ENCODE results near the gene RRBP1.
A peak's percentile ranks its signal among the peaks of the same experiment; 100 is the strongest.

RRBP1 gene

GRCh38 chr20:17619351-17620093, 62.5 kb downstream of the RRBP1 start:
- no peak for DNase-seq (ENCODE audit: low spot score)

- no peak for DNase-seq (ENCODE audit: low spot score)
Observed at GRCh38 chr20:17618673-17619013, 63.4 kb downstream of the RRBP1 start.

GRCh38 chr20:17617868-17618672, 64.0 kb downstream of the RRBP1 start:
- DNase-seq (ENCODE audit: low spot score) = no peak

DNA sequence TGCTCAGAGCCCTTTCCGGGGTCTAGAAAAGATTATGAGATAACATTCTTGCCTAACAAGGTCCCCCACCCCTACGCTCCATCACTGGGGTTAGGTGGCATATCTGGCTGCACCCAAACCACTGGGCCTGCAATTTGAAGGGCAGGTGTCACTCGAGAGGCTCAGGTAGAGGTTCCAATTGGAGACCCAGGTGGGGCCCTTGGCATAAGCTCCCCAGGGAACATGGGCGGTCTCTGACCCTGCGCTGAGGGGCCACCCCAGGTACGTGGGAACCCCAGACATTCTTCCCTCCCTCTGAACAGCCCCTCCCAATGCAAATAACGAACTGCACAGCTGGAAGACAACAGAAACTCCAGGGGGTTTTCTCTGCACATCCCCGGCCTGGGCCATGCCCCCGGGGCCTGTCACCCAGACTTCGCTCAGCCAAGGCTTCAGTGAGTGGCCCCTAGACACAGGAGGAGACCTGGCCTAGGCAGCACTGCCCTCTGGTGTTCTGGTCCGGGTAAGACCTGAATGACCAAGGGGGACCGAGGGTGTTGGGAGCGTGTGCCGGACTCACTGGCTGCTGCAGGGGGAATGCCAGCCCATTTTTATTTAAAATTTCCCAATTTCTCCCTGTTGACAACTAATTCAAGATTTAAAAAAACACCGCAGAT, 64.7 kb downstream of the RRBP1 start:
- DNase-seq (ENCODE audit: low spot score) = peak; percentile 47

DNA sequence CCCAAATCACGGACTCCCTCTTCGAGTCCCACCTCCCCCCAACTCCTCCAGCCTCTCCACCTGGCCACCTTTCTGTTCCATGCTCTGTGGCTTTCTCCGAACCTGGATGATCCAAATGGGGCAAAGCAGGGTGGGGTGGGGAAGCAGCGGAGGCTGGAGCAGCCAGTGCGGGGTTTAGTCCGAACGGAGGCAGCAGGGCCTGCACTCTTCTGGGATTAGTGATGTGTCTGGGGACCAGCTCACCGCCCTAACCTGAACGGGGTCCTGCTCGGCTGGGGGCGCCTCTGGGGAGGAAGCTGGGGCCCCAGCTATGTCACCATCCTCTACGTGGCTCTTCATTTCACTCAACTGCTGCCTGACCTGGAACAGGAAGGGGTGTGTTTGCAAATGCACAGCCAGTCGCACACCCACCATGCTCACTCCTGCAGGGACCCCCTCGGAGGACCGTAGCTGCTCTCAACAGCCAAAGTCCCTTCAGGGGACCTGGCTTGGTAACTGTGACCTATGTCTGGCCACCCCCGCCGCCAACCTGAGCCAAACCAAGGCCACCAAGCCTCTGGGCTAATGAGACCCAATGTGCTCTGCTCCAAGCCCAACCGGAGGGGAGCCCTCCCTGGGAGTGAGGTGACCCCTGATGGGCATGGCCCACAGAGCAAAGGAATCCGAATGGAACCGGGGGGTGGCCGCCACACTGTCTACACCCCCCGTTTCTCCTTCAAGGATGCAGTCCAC, 65.4 kb downstream of the RRBP1 start:
- no peak for DNase-seq (ENCODE audit: low spot score)

- DNase-seq (ENCODE audit: low spot score) = no peak
Observed at GRCh38 chr20:17615645-17616479, 66.2 kb downstream of the RRBP1 start.

- no peak for DNase-seq (ENCODE audit: low spot score)
Observed at GRCh38 chr20:17614812-17615644, 67.0 kb downstream of the RRBP1 start.

DNA sequence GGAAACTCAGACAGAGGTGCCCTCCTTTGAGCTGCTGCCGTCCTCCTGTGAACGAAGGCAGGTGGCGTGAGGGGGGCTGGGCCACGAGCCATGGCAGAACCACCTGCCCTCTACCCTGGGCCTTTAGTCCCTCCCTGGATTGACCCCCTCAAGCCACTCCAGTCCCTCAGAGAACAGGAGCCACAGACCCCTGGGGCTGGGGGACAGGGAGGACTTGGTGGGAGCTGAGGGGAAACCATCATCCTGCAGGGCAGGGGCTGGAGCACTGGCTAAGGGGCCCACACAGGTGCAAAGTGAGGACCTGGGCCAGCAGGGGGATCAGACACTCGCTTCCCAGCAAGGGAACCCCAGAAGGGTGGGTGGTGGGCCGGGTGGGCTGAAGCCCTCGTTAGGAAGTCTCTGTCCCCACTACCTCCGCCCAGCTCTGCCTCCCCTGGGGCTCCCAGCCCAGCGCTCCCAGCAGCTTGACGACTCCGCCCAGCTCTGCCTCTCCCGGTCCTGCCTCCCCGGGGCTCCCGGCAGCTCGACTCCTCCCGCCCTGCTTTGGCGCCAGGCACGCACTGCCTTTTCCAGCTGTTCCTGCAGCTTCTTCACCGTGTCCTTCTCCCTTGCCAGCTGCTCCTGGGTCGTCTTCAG, 67.7 kb downstream of the RRBP1 start:
- DNase-seq (ENCODE audit: low spot score) = no peak

GRCh38 chr20:17613328-17614175, 68.5 kb downstream of the RRBP1 start:
- no peak for DNase-seq (ENCODE audit: low spot score)

DNA sequence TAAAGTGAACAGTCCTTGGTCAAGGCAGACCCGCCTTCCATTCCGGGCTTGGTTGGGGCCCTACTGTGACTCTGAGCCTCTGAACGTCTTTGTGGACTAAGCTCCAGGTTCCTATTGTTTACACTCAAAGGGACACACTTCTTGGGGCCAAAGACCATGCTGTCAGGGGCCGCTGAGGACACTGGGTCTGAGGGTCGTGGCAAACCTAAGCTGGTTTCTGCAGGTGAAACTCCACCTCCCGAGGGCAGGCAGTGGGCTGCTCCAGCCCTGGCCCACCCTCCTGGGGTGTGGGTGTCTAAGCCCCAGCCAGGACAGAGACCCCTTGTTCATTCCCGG, 69.1 kb downstream of the RRBP1 start:
- no peak for DNase-seq (ENCODE audit: low spot score)

DNA sequence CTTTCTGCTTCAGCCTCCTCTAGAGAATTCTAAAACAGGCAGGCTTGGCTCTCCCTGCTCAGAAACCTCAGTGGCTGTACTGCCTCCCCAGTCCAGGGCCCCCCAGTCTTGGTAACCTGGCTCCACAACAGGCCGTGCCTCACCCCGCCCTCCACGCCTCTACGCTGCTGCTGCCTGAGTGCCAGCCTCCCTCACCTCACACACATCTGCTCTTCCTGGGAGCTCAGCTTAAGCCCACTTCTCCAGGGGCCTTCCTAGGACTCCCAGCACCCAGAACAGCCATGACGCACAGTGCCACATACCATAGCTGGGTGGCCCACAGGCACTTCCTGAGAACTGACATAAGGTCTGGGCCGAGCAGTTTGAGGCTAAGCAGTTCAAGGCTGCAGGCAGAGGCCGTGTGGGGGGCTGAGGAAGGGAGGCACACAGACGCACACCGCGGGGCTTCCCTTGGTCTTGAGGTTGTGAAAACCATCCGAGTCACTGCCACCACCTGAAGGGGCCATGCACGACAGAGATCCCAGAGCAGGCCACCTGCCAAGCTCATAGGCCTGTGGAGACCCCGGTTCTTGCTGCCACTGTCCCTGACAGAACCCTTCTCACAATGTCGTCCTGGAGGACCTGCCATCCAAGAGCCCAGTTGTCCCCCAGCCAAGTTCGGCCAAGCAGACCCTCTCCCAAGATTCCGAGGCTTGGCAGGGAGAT, 69.6 kb downstream of the RRBP1 start:
- peak; percentile 43 for DNase-seq (ENCODE audit: low spot score)

DNA sequence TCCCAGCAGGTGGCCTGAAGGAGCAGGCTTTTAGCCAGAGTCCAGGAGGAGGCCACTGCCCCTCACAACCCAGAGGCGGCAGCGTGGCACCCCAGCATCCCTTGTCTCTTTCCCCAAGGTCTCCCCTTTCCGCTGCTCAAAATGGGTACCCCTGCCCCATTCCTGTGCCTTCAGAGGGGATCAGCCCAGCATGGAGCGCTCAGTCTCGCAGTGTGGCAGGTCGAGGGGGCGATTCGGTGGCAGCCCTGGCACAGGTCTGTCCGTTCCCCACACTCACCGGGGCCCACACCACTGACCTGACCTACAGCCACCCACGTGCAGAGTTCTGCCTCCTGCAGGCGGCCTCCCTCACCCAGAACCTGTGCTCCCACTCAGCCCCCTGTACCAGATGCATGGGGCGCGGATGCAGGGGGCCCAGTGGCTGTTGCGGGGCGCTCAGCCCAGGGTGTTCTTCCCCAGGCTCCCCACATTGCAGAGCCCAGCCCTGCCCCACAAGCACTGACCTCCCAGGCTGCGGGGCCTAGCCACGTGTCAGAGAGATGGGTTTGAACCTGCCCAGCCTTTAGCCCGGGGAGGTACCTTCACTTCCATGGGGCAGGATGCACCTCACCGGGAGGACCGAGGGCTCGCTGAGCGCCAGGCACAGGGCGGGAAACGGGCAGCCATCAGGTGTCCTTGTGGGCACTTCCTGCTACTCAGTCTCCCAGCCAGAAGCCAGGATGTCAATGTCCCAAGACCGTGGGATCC, 70.3 kb downstream of the RRBP1 start:
- no peak for DNase-seq (ENCODE audit: low spot score)

DNA sequence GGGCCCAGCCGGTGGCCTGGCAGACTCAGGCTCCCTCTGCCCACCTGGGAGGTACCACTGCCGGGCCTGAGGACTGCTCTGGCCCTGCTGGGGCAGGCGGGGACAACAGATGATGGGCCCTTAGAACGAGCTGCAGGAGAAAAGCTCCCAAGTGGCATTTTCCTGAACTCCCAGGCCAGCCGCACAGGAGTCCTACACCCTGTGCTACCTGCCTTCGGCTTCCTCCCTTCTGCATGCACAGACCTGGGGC, 70.8 kb downstream of the RRBP1 start:
- DNase-seq (ENCODE audit: low spot score) = no peak

DNA sequence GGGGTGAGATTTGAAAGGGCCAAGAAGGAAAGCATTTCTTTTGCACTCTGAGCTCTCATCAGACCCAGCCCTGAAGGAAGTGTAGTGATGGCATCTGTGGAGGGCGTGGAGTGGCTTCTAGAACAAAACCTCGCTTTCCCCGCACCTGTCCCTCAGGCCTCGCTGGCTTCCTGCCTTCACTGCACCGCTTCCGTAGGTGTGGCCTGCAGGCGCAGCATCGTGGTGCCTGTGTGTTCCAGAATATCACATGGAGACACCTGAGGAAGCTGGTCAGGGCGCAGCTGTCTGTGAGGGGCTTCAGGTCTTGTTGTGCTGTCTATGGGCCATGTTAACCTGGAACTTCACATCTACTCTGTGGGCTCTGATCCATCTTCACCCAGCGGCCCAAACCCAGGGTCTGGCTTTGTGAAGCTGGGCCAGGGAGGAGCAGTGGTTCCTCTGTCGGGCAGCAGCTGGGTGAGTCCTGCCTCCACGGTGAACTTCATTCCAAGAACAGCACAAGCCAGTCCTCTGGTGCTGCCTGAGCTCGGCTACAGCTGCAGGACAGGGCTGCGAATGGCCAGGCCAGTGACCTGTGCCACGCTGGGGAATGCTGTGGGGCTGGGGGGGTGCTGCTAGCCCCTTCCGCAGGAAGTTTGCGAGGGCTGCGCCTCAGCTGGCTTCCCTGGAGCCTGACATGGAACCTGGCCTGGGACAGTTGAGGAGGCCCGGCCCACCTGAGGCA, 71.3 kb downstream of the RRBP1 start:
- DNase-seq (ENCODE audit: low spot score) = peak; percentile 62

DNA sequence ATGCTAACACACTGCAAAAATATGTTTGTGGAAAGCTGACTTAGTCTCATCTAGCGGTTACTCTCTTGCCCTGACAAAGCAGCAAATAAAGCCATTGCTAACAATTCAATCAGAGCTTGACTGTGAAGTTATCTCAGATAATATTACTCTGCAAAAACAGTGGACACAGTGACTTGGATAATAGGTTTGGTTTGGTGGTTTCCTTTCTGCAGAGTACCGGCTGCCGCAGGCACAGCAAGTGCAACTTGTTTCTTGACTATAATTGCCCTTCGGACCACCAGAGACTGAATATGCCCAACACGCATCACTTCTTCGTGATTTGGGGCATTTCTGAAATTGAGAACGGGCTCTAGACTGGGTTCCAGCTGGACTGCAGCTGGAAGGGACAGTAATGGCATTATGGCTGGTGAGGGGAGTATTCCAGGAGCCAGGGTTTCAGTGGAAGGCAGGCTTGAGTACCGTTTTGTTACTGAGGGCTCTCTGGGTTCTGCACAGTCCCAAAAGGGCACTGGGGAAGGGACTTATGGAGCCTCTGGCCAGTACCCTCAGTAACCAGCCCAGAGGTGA, 72.1 kb downstream of the RRBP1 start:
- DNase-seq (ENCODE audit: low spot score) = no peak

DNA sequence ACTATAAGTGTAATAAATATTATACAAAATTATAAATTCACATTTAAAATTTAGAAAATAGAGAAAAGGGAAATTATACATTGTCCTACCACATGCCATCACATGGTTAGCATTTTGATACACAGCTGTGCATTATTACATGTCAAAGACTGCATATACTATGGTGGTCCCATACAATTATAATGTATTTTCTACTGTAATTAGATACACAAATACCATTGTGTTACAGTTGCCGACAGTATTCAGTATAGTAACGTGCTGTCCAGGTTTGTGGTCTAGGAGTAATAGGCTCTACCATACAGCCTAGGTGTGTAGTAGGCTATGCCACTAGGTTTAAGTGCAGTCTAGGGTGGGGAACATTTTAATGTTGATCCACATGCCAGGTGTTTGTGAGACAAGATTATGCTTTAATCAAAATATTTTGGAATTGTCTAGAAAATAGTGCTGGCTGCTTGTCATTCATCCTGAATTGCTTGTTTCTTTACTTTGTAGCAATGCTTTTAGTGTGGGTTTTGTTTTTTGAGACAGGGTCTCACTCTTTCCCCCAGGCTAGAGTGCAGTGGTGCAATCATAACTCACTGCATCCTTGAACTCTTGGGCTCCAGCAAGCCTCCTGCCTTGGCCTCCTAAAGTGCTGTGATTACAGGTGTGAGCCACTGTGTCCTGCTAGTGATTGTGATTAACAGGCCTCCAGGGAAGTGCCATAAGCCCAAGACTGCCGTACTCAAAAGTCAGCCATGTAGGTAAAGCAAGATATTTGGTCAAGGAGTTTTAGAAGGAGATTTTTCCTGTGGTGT, 73.1 kb downstream of the RRBP1 start:
- DNase-seq (ENCODE audit: low spot score) = no peak
